Transverse colon (tissue), 4 donors: ENCODE measurements around the gene ZBTB8B. TPM values are rescaled to one million over a fixed set of nuclear protein-coding genes. Genes with fewer than 3 reads are reported as not detected.
A peak's percentile ranks its signal among the peaks of the same experiment; 100 is the strongest.

Experiments
- DNase-seq: peaks from one replicate; pipeline ENCODE4 v3.0.0-alpha.2; 2019
- H3K27ac ChIP-seq, 4 donors: fragments of 200-600 bp; sonication (generic); 2 replicates each; pipeline ENCODE4 v1.5.1; 2016 to 2018; ENCODE audit warnings: inconsistent platforms in 4 of 4
- H3K27me3 ChIP-seq: fragments of 200-600 bp; sonication (generic); 2 replicates; pipeline ENCODE4 v1.5.1; 2017; ENCODE audit warnings: inconsistent platforms
- H3K36me3 ChIP-seq, 4 donors: fragments of 200-600 bp; sonication (generic); 2 replicates each; pipeline ENCODE4 v1.5.1; 2017 to 2019; ENCODE audit warnings: inconsistent platforms in 4 of 4
- H3K4me1 ChIP-seq, 4 donors: fragments of 200-600 bp; sonication (generic); 2 replicates each; pipeline ENCODE4 v1.5.1; 2017 to 2020; ENCODE audit warnings: inconsistent platforms in 4 of 4
- H3K4me3 ChIP-seq, 4 donors: fragments of 200-600 bp; sonication (generic); 1 replicate in 1 of 4; 2 replicates in 3 of 4; pipeline versions ENCODE4 v1.5.1 to v1.6.1; 2017 to 2019; ENCODE audit warnings: inconsistent platforms in 4 of 4
- H3K9me3 ChIP-seq, 2 donors: fragments of 200-600 bp; sonication (generic); 2 replicates each; pipeline ENCODE4 v1.5.1; 2017 to 2019; ENCODE audit warnings: inconsistent platforms in 2 of 2
- CTCF ChIP-seq, 5 experiments: fragments of 200-600 bp in 3 of 5; fragments of 450-650 bp in 2 of 5; sonication (generic) in 3 of 5; IDR thresholded peaks; 1 replicate in 2 of 5; 2 replicates in 3 of 5; pipeline ENCODE4 v1.5.1; 2016 to 2017; ENCODE audit warnings: antibody characterized with exemption in 5 of 5, inconsistent platforms in 3 of 5, mild to moderate bottlenecking in 2 of 5, moderate library complexity in 1 of 5
- EP300 ChIP-seq: sonication (generic); formaldehyde crosslinking; IDR thresholded peaks from one replicate; pipeline ENCODE4 v1.6.1; 2017; ENCODE audit warnings: antibody characterized with exemption, low read depth
- POLR2A ChIP-seq: fragments of 450-650 bp; IDR thresholded peaks from one replicate; pipeline ENCODE4 v1.6.1; 2016; ENCODE audit warnings: antibody characterized with exemption, mild to moderate bottlenecking, moderate library complexity
- POLR2AphosphoS5 ChIP-seq, 3 donors: sonication (generic); formaldehyde crosslinking; IDR thresholded peaks; one replicate each; pipeline ENCODE4 v1.6.1; 2016; ENCODE audit warnings: antibody characterized with exemption in 3 of 3
- WGBS, 2 donors: methylation state at CpG; one replicate each; pipeline ENCODE4 v1.1.5; 2018; ENCODE audit warnings: low coverage in 1 of 2; 5-methylcytosine and 5-hydroxymethylcytosine counted together
- in situ Hi-C, 4 donors: fragments of 200-750 bp; cut with MboI; loops; one replicate each; pipeline versions ENCODE4 v1.15.0 to v1.15.1; 2017; ENCODE audit warnings: low sequenced_read_pairs in 3 of 4, low pct_ligation_motif_present in 1 of 4, low pct_unique_long_range_greater_than_20kb in 1 of 4
- intact Hi-C: fragments of 100-400 bp; cut with DNase I; formaldehyde crosslinking; loops from one replicate; pipeline ENCODE4 v1.15.1; 2023; ENCODE audit warnings: low total_unique reads
- total RNA-seq, 4 donors: library from RNA; depleted of rRNA; stranded (reverse); fragments of >200 nt; gene quantifications; one replicate each; pipeline ENCODE4 v1.1.0, GENCODE V29; 2016

Gene ZBTB8B
- total RNA-seq, 4 donors from 2014 or later = under 0.01 TPM; not detected in 3

DNA sequence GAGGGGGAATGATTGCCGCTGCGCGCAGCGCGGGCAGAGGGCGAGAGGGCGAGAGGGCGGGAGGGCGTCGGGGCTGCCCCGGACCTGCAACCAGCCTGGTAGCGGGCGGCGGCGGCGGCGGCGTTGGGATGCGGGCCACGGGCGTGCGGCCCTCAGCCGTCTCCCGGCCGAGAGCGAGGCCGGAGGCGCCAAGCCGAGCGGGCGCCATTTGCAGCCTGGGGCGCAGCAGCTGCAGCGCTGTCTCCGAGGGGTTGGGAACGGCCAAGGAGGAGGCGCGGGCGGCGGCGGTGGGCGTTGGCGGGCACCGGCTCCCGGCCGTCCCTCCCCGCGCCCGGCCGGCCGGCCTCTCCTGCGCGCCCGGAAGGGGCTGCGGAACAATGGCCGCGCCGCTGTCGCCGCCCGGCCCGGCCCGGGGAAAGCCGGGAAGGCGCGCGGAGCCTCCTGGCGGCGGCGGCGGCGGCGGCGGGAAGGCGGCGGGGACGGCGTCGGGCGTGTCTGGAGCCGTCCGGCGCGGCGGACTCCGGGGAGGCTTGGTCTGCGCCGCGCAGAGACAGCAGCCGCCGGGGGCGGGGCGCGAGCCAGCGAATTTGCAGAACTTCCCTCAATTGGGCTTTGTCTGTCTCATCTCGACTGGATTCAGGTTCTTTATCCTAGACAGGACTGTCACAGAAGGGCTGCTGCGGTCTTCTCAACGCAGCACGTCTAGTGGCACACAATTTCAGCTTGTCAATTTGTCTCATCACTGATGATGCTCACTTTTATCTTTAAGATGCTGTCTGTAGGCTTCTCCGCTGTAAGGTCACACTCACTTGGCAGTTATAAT lies 35.7 kb downstream of the ZBTB8B start:
- Histone ChIP-seq H3K4me3 (peak overlapping the region; percentile 71 to 92 (median 88)), H3K36me3 (no peaks in the 10 kb centered on the region), H3K4me1 (peaks cover 0 to 11% (median 3%) of the 10 kb centered on the region in 4 donors), H3K27ac (peak overlapping the region; percentile 96 to 97 (median 96)), H3K27me3 (no peaks in the 10 kb centered on the region), H3K9me3 (no peaks in the 10 kb centered on the region)
- TF ChIP-seq POLR2AphosphoS5 (IDR thresholded peaks at IDR 0.05) (no peak), CTCF (IDR thresholded peaks at IDR 0.05) (peak in 1 of 5 experiments; percentile 14), POLR2A (no peak), EP300 (no peak)
- peak; percentile 72 for DNase-seq
- in situ Hi-C loops = loop anchor here in 1 of 4 donors (25.0 kb wide), 1 partner anchor 287 kb away; no protein-coding TSS in a partner anchor
- intact Hi-C loops = no loop called here
- 1 to 9% methylated on average over 5 to 53 of the region's 99 CpGs for WGBS, 2 donors

GRCh38 chr1:32501865-32502264 lies 37.0 kb downstream of the ZBTB8B start:
- H3K27me3 ChIP-seq = no peaks in the 10 kb centered on the region
- no peak for DNase-seq
- peak overlapping the region; percentile 96 to 97 (median 96) for H3K27ac ChIP-seq
- TF ChIP-seq POLR2AphosphoS5 (IDR thresholded peaks at IDR 0.05) = peak; percentile 19 to 71 (median 68)
- no peak for TF ChIP-seq CTCF (IDR thresholded peaks at IDR 0.05)
- peak; percentile 73 for TF ChIP-seq EP300
- TF ChIP-seq POLR2A = no peak
- no peaks in the 10 kb centered on the region for H3K9me3 ChIP-seq
- peaks cover 0 to 11% (median 3%) of the 10 kb centered on the region in 4 donors for H3K4me1 ChIP-seq
- no peaks in the 10 kb centered on the region for H3K36me3 ChIP-seq
- WGBS, 2 donors = 91% methylated on average over 9 of the region's 9 CpGs; no CpG with 5 or more reads in 1 of the 2 donors
- H3K4me3 ChIP-seq = no peak overlapping the region
- intact Hi-C loops = no loop called here
- in situ Hi-C loops = loop anchor here in 1 of 4 donors (25.0 kb wide), 1 partner anchor 285 kb away; no protein-coding TSS in a partner anchor

DNA sequence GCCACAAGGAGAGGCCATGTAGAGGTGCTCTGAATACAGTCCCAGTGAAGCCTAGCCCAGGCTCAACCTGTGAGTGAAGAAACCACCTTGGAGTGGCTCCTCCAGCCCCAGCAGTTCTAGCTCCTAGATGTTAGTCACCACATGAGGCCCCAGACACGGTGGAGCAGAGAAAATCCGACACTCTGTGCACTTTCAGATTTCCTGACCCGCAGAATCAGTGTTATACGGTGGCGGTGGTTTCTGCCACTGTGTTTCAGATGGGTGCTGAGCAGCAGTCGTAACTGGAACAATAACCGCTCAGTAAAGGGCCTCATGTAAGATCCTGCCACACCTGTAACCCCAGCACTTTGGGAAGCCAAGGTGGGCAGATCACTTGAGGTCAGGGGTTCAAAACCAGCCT lies 38.3 kb downstream of the ZBTB8B start:
- TF ChIP-seq POLR2AphosphoS5 (IDR thresholded peaks at IDR 0.05) (no peak), CTCF (IDR thresholded peaks at IDR 0.05) (no peak), POLR2A (no peak), EP300 (no peak)
- no peak for DNase-seq
- in situ Hi-C loops (loop anchor here in 1 of 4 donors (25.0 kb wide), 1 partner anchor 284 kb away; no protein-coding TSS in a partner anchor), intact Hi-C loops (no loop called here)
- WGBS, 2 donors = 91% methylated on average over 7 of the region's 7 CpGs; no CpG with 5 or more reads in 1 of the 2 donors
- no peaks in the 10 kb centered on the region for H3K36me3 ChIP-seq
- no peak overlapping the region for H3K4me3 ChIP-seq
- H3K9me3 ChIP-seq = no peaks in the 10 kb centered on the region
- H3K27ac ChIP-seq = no peak overlapping the region
- H3K27me3 ChIP-seq = no peaks in the 10 kb centered on the region
- H3K4me1 ChIP-seq = peaks cover 0 to 11% (median 3%) of the 10 kb centered on the region in 4 donors

DNA sequence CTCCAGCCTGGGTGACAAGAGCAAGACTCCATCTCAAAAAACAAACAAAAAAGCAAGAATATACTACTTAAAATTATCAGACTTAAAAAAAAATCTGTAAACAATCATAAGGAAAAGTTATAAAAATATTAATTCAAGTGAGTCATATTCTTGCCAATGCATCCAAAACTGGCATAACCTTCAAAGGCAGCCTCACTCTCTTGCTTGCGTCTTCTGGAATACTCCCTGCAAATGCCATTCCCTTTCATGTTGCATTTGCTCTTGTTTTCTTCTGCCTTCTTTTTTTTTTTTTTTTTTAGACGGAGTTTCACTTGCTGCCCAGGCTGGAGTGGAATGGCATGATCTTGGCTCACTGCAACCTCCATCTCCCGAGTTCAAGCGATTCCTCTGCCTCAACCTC lies 42.1 kb downstream of the ZBTB8B start:
- in situ Hi-C loops = loop anchor here in 1 of 4 donors (25.0 kb wide), 1 partner anchor 280 kb away; no protein-coding TSS in a partner anchor
- Histone ChIP-seq H3K9me3 (no peaks in the 10 kb centered on the region), H3K27ac (no peak overlapping the region), H3K4me3 (no peak overlapping the region), H3K36me3 (no peaks in the 10 kb centered on the region), H3K4me1 (no peaks in the 10 kb centered on the region), H3K27me3 (no peaks in the 10 kb centered on the region)
- intact Hi-C loops = no loop called here
- WGBS, 2 donors = 33 to 80% methylated on average over 1 to 4 of the region's 4 CpGs
- TF ChIP-seq CTCF (IDR thresholded peaks at IDR 0.05) (no peak), EP300 (no peak), POLR2AphosphoS5 (IDR thresholded peaks at IDR 0.05) (no peak), POLR2A (no peak)
- DNase-seq = no peak
